Kidney tubule cell (primary cell): ENCODE results near the gene HSD17B14.

ENCODE experiments used
- DNase-seq: peaks from one replicate; pipeline ENCODE4 v3.0.0-alpha.2; 2018; ENCODE audit warnings: low spot score

HSD17B14 gene

GRCh38 chr19:48826606-48827020 lies 9.7 kb downstream of the HSD17B14 start:
- DNase-seq, result no peak

- DNase-seq, result no peak
Observed at GRCh38 chr19:48822514-48822913, 13.8 kb downstream of the HSD17B14 start.

GRCh38 chr19:48821633-48822032 lies 14.7 kb downstream of the HSD17B14 start:
- DNase-seq, result no peak

DNA sequence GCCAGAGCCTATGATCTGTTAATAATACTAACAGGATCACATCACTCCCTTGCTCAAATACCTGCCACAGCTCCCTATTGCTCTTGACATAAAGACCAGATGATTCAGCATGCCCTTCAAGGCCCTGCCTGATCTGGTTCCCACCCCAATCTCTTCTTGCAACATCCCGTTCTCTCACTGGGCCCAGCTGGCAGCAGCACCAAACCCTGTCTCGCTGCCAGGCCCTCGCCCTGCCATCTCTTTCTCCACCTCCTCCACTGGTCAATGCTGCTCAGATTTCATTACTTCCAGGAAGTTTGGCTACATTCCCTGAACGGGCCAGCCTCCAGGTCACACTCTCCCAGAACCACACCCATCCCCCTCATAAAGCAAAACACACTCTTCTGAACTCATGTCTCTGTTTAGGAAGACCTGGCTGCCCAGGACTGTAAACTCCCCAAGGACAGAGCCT lies 16.9 kb downstream of the HSD17B14 start:
- DNase-seq, result peak; percentile 52

DNA sequence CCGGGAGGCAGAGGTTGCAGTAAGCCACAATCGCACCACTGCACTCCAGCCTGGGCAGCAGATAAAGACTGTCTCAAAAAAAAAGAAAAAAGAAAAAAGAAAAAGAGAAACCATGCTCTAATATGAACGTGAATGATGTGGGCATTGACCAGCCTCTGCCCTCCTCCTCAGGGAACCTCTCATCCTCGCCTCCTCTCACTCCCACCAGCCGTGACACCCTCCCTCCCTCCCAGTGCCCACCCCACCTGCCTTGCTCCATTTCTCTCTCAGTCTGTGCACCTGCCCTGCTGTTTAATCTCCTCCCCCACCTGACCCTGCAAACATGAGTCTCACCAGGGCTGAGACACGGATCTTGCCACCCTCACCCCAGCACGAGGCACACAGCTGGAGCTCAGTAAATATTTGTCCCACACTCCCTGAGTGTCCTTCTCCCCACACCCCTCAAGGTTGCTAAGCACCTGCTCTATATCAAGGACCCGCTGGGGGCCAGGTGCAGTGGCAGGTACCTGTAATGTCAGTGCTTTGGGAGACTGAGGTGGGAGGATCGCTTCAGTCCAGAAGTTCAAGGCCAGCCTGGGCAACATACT lies 18.0 kb downstream of the HSD17B14 start:
- no peak for DNase-seq

- no peak for DNase-seq
Observed at GRCh38 chr19:48817585-48818124, 18.6 kb downstream of the HSD17B14 start.

DNA sequence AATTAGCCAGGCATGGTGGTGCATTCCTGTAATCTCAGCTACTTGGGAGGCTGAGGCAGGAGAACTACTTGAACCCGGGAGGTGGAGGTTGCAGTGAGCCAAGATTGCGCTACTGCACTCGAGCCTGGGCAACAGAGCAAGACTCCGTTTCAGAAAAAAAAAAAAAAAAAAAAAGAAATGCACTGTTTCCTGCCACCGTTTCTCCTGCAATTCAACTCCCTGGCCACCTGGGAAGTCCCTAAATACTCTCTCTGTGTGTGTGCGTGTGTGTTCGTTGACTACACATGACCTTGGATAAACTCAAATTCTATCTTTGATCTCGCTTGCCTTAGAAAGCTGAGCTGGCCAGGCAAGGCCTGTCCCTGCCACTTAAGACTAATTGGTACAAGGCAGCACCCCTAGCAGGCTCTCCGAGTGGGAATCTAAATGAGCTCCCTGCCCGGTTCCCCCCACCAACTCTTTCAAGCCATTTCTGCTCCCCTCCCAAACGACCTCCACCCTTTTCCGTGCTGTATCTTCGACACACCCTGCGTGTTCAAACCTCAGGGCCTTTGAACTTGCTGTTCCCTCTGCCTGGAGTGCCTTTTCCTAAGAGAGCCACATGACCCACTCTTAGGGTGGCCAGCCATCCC lies 20.3 kb downstream of the HSD17B14 start:
- peak; percentile 67 for DNase-seq

GRCh38 chr19:48814895-48815294 lies 21.4 kb downstream of the HSD17B14 start:
- DNase-seq, result no peak

DNA sequence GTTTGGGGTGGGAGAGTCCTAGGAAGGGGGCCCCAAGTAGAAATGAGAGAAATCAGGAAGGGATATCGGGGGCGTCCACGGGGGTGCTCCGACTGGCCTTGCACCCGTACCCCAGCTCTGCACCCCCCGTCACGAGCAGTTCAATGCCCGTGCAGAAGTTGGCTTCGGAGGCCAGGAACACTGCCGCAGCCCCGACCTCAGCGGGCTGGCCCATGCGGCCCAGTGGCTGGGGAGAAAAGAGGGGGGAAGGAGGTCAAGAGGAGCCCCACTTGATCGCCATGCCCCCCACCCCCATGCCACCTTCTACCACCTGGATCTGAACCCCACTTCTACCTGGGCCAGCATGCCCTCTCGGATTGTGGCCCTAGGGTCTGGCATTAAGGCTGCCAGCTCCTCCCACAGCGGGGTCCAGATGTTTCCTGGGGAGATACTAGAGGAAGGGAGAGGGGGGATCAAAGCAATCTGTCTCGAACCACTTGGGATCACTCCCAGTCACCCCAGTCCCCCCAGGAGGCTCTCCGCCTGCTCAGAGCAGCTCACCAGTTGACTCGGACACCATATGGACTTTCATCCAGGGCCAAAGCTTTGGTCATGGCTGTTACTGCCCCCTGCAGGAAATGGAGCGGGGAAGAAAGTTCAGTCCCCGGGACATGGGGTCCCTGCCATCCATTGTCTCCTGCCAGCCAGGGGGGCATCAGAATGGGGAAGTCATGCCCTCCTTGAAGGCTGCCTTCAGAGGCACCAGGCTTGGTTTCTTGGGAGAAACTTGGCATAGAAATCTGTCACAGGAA lies 23.0 kb downstream of the HSD17B14 start:
- DNase-seq, result no peak

DNA sequence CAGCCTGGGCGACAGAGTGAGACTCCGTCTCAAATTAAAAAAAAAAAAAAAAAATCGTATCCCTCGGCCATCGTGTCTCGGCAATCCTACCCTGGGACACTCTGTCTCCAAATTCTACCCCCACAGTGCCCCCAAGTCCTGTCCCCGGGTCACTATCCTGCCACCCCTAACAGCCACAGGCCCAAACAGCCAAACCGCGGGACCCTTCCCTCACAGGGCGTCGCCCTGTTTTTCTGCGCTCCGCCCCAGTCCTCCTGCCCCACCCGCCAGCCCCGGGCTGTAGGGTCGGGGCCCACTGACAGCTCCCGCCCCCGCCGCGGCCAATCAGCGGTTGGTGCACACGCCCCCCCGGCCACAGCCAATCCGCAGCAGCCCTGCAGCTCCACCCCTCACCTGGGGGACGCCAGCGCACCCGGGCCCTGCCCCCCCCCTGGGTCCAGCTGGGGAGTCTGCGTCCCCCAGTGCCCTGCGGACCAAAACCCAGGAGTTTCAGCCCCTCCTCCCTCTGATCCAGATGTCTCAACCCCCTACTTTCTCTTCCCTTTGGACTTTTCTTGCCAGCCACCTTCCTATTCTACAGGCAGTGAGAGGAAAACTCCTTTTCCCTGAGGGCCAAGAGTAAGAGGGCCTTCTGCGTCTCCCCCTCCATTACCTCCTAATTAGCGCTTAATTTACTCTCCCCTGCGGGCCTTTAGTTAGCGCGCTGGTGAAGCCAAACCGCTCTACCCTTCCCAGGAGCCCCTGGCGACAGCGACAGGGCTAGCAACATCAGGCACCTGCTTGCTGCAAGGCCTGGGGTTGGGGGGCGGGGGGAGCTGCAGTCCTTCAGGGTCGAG lies 24.0 kb downstream of the HSD17B14 start:
- DNase-seq, result peak; percentile 67

DNA sequence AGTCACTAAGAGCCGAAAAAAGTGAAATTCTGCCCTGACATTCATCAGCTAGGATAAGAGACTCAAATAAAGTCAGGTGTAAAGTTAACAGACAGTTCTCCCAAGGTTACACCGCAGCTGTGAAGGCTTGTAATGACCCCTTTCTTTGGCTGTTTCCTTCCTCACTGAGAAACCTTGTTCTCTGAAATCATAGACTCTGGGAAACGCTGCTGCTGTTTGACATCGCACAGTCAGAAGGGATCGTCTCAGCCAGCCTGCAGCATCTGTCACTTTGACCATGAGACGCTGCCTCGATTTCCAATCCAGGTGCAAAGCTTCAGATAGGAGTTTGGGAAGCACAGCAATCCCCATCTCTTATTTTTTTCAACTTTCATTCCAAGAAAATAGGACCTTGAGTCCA lies 26.1 kb downstream of the HSD17B14 start:
- DNase-seq, result no peak

DNA sequence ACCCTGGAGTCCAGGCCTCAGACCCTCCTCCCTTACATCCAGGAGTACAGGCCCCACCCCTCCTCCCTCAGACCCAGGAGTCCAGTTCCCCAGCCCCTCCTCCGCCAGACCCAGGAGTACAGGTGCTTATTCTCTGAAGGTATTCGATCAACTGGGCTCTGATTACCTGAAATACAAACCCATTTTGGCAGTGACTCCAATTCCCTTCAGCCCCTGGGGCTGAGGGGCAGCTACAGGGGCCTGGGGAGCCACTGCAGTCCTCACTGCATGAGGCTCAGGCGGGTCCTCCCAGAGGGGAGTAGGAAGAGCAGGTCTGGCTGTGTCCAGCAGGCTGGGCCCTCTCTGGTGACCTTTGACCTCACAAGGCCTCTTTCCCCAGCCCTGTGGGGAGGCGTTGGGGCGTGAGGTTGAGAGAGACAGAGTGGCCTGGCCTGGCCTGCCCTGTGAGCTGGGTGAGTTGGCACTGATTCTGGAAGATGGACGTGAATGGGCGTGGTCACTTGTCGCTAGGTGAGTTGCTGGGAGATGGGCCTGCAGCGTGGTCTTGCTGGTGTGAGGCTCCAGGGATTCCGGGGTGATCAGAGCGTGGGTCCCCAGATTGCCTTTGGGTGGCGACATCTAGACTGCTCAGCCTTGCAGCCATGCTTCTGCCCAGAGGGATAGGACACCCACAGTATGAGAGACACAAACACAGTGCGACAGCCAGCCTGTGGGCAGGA lies 28.5 kb downstream of the HSD17B14 start:
- peak; percentile 23 for DNase-seq

DNA sequence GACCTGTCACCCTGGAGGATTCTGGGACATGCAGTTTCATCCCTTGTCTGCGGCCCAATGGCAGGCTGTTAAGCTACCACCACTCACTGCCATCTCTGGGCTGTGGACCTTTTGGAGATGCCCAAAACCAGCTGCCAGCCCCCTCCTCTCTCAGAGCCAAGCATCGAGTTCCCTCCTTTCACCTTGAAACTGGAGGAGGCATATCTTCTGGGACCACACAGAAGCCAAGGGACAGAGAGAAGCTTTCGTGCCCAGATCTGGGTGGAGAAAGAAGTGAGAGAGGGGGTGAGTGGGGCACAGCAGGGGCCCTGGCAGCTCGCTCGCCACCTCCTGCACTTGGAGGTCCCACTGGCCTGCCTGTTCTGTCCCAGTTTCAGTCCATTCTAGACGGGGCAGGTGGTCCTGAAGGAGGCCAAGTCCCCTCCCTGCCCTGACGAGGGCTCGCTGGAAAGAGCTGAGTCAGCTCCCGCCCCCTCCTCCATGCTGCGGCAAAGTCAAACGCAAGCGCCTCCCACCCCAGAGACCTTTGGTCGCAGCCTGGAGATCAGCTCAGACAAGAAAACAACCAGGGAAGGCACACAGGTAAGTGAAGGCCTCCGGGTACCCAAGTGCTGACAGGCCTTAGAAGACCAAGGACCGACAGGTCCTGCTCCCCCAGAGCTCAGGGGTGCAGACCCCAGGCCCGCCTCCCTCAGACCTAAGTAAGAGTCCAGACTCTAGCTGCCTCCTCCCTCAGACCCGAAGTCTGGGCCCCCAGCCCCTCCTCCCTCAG lies 29.3 kb downstream of the HSD17B14 start:
- DNase-seq, result no peak

DNA sequence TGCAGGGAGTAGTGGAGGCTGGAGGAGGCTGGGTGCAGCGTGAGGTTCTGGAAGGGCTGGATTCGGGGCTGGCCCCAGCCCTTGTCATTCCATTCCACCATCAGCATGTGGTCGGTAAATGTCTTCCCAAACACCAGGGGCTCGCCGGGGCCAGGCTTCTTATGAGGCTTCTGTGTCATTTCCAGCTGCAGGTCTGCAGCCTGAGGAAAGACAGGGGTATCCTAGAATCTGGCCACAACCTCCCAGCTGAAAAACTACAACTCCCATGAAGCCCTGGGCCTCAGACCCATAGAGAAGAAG lies 29.8 kb downstream of the HSD17B14 start:
- peak; percentile 48 for DNase-seq

- DNase-seq, result no peak
Observed at GRCh38 chr19:48805452-48805851, 30.8 kb downstream of the HSD17B14 start.

DNA sequence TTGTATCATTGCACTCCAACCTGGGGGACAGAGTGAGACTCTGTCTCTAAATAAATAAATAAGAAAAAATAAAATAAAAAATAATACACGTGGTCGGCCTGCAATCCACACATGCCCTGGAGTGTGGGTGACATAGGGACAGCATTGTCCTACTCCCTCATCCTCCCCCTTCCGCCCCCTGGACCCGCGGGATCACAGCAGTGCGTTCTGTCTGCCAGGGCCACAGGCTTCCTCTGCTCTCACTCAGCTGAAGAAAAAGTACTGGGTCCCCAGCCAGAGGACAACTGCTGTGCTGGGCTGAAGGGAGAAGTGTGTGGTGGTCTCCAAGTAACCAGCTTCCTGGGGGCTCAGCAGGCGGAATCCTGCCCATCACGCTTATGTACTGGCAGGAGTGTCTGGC lies 31.8 kb downstream of the HSD17B14 start:
- DNase-seq, result no peak

GRCh38 chr19:48802623-48803022 lies 33.7 kb downstream of the HSD17B14 start:
- no peak for DNase-seq

DNA sequence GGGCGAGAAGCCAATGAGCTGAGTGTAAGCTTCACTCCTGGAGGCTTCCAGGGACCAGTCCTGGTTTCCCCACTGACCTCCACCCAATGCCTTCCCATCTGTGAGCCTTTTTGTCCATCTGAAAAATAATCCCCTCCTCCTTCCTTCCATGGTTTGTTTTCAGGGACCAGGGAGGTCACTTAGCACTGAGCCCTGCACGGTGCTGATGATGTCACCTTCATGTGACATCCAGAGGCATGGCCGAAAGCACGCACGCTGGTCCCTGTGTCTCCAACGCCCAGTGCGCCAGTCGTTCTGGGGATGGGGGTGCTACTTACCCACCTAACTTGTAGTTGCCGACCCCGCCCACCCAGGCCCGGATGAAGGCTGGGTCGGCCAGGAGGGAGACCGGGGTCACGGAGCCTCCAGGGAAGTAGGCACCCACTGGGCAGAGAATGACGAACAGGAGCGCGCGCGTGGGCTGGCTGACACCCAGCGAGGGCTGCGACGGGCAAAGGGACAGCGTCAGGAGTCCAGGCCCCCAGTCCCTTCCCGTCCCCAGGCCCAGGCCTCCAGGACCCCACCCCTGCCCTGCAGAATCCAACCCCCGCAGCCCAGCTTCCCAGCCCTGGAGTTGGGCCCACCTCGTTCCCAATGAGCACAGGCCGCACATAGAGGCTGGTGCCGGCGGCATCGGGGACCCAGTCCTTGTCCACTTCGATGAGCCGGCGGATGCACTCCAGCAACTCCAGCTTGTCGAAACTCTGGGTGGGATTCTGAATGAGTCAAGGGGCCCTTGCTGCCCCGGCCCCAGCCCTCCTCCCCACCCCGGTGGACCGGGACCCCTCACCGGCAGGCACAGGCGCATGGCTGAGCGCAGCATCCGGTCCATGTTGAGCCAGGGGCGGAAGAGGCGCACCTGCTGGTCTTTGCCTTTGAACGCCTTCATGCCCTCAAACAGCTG lies 36.7 kb downstream of the HSD17B14 start:
- no peak for DNase-seq

- DNase-seq, result peak; percentile 30
Observed at GRCh38 chr19:48798937-48799336, 37.4 kb downstream of the HSD17B14 start.

DNA sequence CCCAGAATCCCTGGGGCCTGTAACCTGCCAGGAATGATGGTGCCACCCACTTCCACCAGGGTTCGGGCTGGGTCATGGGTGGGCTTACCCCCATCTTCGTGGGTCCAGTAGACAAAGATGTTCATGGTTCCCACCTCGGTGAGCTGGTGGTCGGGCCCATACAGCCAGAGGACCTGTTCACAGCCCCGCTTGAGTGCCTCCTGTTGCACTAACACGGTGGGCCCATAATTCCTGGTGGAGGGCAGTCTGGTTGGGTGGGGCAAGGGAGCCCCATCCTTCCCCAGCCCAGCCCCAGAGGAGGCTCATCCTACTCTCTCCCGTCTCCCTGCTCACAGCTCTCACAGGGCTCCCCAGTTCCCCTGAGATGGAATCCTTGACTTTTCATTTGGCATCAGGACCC lies 39.2 kb downstream of the HSD17B14 start:
- DNase-seq, result no peak
